Measurements from ENCODE around the gene ALDH3A1.
A peak's percentile ranks its signal among the peaks of the same experiment; 100 is the strongest.

Gene ALDH3A1

GRCh38 chr17:19759568-19760549 is 11.8 kb upstream of the ALDH3A1 start:
- DNase-seq, result no peak

GRCh38 chr17:19757536-19758180 is 9.6 kb upstream of the ALDH3A1 start:
- no peak for DNase-seq

GRCh38 chr17:19756546-19756945 is 8.4 kb upstream of the ALDH3A1 start:
- DNase-seq, result no peak

GRCh38 chr17:19755821-19756510 is 7.9 kb upstream of the ALDH3A1 start:
- no peak for DNase-seq

- no peak for DNase-seq
These were observed 7.3 kb upstream of the ALDH3A1 start for GRCh38 chr17:19755392-19755791.

GRCh38 chr17:19753661-19754463 is 5.8 kb upstream of the ALDH3A1 start:
- no peak for DNase-seq

GRCh38 chr17:19753051-19753509 is 5.0 kb upstream of the ALDH3A1 start:
- no peak for DNase-seq

- DNase-seq, result no peak
These were observed 4.3 kb upstream of the ALDH3A1 start for GRCh38 chr17:19752216-19753050.

GRCh38 chr17:19750835-19751234 is 2.7 kb upstream of the ALDH3A1 start:
- no peak for DNase-seq

- DNase-seq, result no peak
These were observed 2.0 kb upstream of the ALDH3A1 start for GRCh38 chr17:19750020-19750572.

- no peak for DNase-seq
These were observed 702 bp upstream of the ALDH3A1 start for GRCh38 chr17:19748807-19749193.

- DNase-seq, result no peak
These were observed 859 bp downstream of the ALDH3A1 start for GRCh38 chr17:19747159-19747719.

- no peak for DNase-seq
These were observed 1.6 kb downstream of the ALDH3A1 start for GRCh38 chr17:19746517-19746916.

GRCh38 chr17:19744922-19745757 is 3.0 kb downstream of the ALDH3A1 start:
- DNase-seq, result peak; percentile 76 to 84

- peak in 1 of 2 experiments; percentile 12 for DNase-seq
These were observed 3.6 kb downstream of the ALDH3A1 start for GRCh38 chr17:19744492-19744891.

- DNase-seq, result no peak
These were observed 4.7 kb downstream of the ALDH3A1 start for GRCh38 chr17:19743101-19744100.

- DNase-seq, result no peak
These were observed 5.6 kb downstream of the ALDH3A1 start for GRCh38 chr17:19742495-19742894.

- DNase-seq, result no peak
These were observed 6.2 kb downstream of the ALDH3A1 start for GRCh38 chr17:19741832-19742457.
